HUES6 (cell line): ENCODE results near the gene PKD1.

ENCODE experiments used
- H3K27ac ChIP-seq: 2 replicates; pipeline ENCODE4 v1.7.0; 2013; ENCODE audit warnings: low read depth, mild to moderate bottlenecking, low read length, inconsistent platforms
- H3K27me3 ChIP-seq: 2 replicates; pipeline ENCODE4 v1.6.1; 2013; ENCODE audit warnings: low read length; ENCODE audit not compliant: control insufficient read depth, insufficient read depth
- H3K36me3 ChIP-seq: 2 replicates; pipeline ENCODE4 v1.6.1; 2013; ENCODE audit warnings: low read length; ENCODE audit not compliant: control insufficient read depth, insufficient read depth
- H3K4me1 ChIP-seq: 2 replicates; pipeline ENCODE4 v1.6.1; 2013; ENCODE audit warnings: low read length; ENCODE audit not compliant: control insufficient read depth, insufficient read depth
- H3K4me3 ChIP-seq: 2 replicates; pipeline ENCODE4 v1.5.1; 2013; ENCODE audit warnings: low read depth, low read length
- H3K9ac ChIP-seq: one replicate; pipeline ENCODE4 v1.6.1; 2013; ENCODE audit warnings: mild to moderate bottlenecking, low read length
- H3K9me3 ChIP-seq: 2 replicates; pipeline ENCODE4 v1.6.1; 2013; ENCODE audit warnings: low read depth, low read length; ENCODE audit not compliant: control insufficient read depth, insufficient read depth

Gene PKD1

GRCh38 chr16:2053211-2053610, 82.5 kb downstream of the PKD1 start:
- peaks cover 65% of the 10 kb centered on the region for H3K36me3 ChIP-seq
- H3K27ac ChIP-seq = no peak overlapping the region
- no peaks in the 10 kb centered on the region for H3K9me3 ChIP-seq
- no peak overlapping the region for H3K4me3 ChIP-seq
- no peaks in the 10 kb centered on the region for H3K27me3 ChIP-seq
- H3K4me1 ChIP-seq = 0 out of 2 replicates have a peak, but pooled peaks cover 4% of the 10 kb centered on the region
- no peak overlapping the region for H3K9ac ChIP-seq

DNA sequence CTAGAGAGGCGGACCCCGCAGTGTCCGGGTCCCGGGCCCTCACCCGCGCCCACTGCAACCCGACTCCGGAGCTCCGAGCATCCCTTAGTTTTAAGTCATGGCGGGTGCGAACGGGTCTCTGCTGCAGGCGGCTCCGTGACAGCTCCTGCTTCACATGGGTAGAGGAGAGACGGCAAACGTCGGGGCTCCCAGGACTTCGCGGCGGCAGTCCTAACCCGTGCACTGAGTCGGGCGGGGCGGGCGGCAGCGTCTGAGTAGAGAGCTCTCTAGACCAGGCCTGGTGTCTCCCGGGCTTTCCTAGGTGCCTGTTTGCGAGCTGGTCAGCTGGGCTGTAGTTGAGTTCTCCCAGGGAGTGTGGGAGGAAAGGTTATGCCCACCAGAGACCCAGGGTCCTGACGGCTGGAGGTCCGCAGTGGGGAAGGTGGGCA, 87.6 kb downstream of the PKD1 start:
- Histone ChIP-seq H3K27ac (no peak overlapping the region), H3K4me1 (peaks cover 7% of the 10 kb centered on the region), H3K9me3 (no peaks in the 10 kb centered on the region), H3K27me3 (no peaks in the 10 kb centered on the region), H3K36me3 (peaks cover 41% of the 10 kb centered on the region), H3K4me3 (peak overlapping the region; percentile 83), H3K9ac (peak overlapping the region; percentile 63)

DNA sequence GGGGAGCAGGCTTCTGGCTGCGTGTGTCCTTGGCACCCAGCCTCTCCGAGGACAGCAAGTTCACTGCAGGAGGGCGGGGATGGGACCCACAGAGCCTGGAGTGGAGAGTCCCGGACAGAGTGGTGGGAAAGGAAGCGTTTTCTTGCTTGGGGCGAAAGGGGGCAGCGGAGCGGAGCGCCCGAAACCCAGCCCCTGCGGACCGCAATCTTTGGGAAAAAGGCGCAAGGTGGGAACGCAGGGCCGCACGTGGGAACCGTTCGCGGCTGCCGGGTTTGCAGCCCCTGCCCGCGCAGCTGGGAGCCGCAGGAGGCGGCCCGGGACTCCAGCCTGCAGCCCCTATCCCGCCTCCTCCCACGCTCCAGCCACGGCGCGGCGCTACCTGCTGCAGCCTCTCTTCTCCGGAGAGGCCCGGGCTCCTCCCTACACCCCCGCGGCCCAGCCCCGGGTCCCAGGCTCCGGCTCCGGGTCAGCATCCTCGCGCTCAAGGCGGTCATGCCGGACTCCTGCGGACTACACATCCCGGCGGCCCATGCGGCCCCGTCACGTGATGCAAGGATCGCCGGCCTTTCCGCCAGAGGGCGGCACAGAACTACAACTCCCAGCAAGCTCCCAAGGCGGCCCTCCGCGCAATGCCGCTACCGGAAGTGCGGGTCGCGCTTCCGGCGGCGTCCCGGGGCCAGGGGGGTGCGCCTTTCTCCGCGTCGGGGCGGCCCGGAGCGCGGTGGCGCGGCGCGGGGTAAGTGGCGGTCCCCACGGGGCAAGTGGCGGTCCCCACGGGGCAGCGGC, 88.2 kb downstream of the PKD1 start, which contains the start of the genes NTHL1 and TSC2:
Gene NTHL1, minus strand, starts transcription at position 505 of the 786 bp plus-strand sequence. Its CDS starts 11 bp downstream, at position 494.
Gene TSC2, plus strand, starts transcription at position 656 of the 786 bp plus-strand sequence. CDS start 631 bp downstream, outside the sequence.
- peaks cover 7% of the 10 kb centered on the region for H3K4me1 ChIP-seq
- no peaks in the 10 kb centered on the region for H3K27me3 ChIP-seq
- H3K9ac ChIP-seq = peak within 1 kb of the TSS; percentile 63
- no peaks in the 10 kb centered on the region for H3K9me3 ChIP-seq
- peak within 1 kb of the TSS; percentile 83 for H3K4me3 ChIP-seq
- H3K36me3 ChIP-seq = peaks cover 36% of the 10 kb centered on the region
- H3K27ac ChIP-seq = no peak within 1 kb of the TSS

- Histone ChIP-seq H3K4me1 (peaks cover 7% of the 10 kb centered on the region), H3K9ac (peak overlapping the region; percentile 46), H3K27ac (no peak overlapping the region), H3K36me3 (peaks cover 29% of the 10 kb centered on the region), H3K4me3 (peak overlapping the region; percentile 83), H3K27me3 (no peaks in the 10 kb centered on the region), H3K9me3 (no peaks in the 10 kb centered on the region)
Measured at GRCh38 chr16:2046893-2047329, 88.8 kb downstream of the PKD1 start.

DNA sequence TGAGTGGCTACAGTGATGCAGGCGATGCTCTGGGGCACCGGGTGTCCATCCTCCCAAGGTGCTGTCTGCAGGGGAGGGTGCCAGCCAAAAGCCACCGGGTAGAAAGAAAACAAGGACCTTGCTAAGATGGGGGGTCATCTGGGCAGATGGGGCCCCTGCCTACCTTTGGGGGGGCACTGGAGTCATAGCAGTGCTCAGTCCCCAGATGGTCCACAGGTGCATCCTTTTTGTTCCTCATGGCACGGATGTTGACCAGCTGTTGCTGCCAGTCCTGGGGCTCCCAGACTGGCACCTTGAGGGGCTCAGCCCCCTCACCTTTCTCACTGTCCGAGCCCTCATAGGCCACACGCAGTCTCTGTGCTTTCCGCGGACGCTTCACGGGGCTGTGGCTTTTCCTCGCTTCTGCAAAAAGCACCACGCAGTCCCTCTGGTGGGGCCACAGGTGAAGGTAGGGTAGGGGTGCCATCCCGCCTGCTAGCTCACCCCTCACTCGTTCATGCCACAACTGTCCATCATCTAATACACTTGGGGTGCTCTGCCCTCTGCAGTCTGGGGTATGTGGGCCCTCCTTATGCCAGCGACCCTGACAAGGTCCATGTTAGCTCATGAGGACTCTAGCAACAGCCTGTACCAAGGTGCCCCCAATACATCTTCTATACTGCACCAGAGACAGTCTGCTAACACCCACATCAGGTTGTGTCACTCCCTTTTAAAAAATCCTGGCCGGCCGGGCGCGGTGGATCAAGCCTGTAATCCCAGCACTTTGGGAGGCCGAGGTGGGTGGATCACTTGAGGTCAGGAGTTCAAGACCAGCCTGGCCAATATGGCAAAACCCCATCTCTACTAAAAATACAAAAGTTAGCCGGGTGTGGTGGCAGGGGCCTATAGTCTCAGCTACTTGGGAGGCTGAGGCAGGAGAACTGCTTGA, 89.5 kb downstream of the PKD1 start:
- H3K9ac ChIP-seq = no peak overlapping the region
- peaks cover 7% of the 10 kb centered on the region for H3K4me1 ChIP-seq
- H3K4me3 ChIP-seq = peak overlapping the region; percentile 83; the same call in 1 of the 2 replicates
- H3K27ac ChIP-seq = no peak overlapping the region
- no peaks in the 10 kb centered on the region for H3K9me3 ChIP-seq
- no peaks in the 10 kb centered on the region for H3K27me3 ChIP-seq
- H3K36me3 ChIP-seq = peaks cover 23% of the 10 kb centered on the region

DNA sequence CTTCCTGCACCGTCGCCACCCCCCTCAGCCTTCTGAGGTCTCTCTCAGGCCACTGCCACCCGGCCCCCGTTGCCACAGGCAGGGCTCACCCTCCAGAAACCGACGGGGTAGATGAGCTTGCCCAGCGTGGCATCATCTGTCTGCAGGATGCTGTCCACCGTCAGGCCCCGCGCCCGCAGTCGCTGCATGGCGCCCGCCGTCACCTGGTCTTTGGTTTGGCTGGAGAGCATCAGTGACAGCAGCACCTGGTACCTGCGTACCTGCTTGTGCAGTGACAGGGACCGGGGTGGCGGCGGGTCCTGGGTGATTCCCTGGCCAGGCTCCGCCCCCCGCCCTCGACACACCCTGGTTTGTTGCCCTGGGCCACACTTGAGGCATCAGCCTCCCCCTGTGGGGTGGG, 91.2 kb downstream of the PKD1 start:
- Histone ChIP-seq H3K27ac (no peak overlapping the region), H3K4me1 (peaks cover 7% of the 10 kb centered on the region), H3K9me3 (no peaks in the 10 kb centered on the region), H3K4me3 (no peak overlapping the region), H3K36me3 (peaks cover 13% of the 10 kb centered on the region; the same call in 1 of the 2 replicates), H3K27me3 (no peaks in the 10 kb centered on the region), H3K9ac (no peak overlapping the region)

DNA sequence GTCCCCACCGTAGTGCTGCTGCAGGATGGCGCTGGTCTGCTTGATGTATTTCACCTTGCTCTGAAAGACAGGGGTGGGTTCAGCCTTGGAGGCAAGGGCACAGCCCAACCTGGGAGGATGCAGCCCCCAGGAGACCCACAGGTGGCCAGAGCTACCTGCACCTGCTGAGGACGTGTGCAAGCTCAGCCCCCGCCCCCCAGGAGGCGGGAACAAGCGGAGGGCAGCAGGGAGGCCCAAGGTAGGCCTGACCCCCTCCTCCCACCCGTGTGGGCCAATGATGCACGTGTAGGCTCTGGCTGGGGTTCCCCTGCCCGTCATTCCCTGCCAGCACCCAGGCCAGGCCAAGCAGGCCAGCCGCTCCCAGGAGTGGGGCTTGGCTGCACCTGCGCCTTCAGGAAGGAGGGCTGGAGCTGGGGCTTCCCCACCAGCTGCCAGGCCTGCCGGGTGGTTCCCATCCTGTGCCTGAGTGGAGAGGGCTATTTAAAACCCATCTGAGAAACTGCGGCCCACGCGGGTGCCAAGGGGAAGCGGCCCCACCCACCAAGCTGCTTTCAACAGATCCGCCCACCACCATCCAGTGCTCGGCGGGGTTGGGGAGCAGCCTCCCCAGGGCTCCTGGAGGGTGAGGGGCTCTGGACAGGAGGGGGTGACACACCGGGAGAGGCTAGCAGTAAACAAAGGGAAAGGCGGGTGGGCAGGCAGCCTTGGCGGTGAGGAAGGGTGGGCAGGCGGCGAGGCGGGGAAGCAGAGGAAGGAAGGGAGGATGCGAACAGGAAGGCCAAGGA, 91.8 kb downstream of the PKD1 start:
- H3K9ac ChIP-seq = no peak overlapping the region
- H3K4me1 ChIP-seq = peaks cover 11% of the 10 kb centered on the region
- no peaks in the 10 kb centered on the region for H3K27me3 ChIP-seq
- H3K9me3 ChIP-seq = no peaks in the 10 kb centered on the region
- no peak overlapping the region for H3K27ac ChIP-seq
- peaks cover 13% of the 10 kb centered on the region; the same call in 1 of the 2 replicates for H3K36me3 ChIP-seq
- no peak overlapping the region for H3K4me3 ChIP-seq

DNA sequence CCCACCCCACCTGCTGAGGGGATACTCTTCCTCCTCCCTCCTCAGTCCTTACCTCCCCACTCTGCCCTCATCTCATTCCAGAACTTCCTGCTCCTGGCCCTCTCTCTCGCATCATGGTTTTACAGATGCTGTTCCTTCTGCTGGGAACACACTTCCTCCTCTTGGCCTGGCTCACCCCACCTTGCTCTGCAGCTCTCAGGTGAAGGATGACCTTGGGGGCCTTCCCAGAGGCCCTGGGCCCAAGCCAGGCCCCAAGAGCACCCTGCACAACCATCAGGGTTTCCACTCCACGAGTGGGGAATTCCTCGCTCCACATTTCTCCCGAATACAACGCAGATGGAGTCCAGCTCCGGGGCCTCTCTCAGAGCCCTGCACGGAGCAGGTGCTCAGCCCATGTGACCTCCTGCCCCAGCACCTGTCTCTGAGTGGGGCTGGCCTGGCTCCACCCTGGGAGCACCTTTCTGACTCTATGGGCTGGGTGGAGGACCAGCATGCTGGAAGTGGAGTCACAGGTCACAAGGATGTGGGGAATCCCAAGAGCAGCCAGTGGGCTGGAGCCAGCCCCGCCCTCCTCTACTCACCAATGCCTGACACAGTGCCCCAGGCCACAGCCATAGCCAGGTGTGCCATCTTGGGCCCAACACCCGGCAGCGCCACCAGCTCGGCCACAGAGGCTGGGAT, 92.6 kb downstream of the PKD1 start:
- Histone ChIP-seq H3K27ac (no peak overlapping the region), H3K27me3 (no peaks in the 10 kb centered on the region), H3K4me1 (peaks cover 8% of the 10 kb centered on the region), H3K9me3 (no peaks in the 10 kb centered on the region), H3K4me3 (no peak overlapping the region), H3K9ac (no peak overlapping the region), H3K36me3 (peaks cover 13% of the 10 kb centered on the region; the same call in 1 of the 2 replicates)

DNA sequence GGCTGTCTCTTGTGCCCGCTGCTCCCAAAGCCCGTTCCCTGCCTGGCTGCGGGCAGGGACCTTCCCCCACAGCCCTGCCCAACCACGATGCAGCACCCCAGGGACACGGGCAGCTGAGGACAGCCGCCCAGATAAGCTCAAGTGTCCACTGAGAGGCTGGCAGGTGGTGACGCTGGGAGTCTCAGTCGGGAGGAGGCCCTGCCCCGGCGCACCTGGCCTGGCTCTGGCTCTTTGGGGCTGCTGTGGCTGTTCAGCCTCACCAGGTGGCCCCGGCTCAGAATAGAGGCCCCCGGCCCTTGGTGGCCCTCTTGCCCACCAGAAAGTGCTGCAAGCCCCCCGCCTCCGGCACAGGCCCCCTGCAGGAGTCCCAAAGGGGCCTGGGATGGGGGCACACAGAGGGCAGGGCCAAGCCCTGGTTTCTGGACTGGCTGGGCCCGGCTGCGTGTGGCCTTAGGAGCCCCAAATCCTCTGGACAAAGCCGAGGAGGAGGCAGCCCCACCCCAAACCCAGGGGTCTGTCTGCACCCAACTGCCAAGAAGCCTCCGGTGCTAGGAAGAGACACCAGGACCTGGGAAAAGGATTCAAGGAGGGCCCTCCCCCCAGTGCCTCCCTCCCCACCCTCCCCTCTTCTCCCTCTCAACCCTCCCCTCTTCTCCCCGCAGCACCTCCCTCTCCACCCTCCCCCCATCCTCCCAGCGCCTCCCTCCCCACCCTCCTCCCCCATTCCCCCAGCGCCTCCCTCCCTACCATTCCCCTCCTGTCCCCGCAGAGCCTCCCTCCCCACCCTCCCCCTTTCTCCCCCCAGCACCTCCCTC, 93.3 kb downstream of the PKD1 start:
- Histone ChIP-seq H3K4me1 (peaks cover 8% of the 10 kb centered on the region), H3K9ac (no peak overlapping the region), H3K27ac (no peak overlapping the region)

More for the DNA sequence above, 93.3 kb downstream of the PKD1 start:
- H3K27me3 ChIP-seq = no peaks in the 10 kb centered on the region
- H3K4me3 ChIP-seq = no peak overlapping the region
- H3K36me3 ChIP-seq = peaks cover 16% of the 10 kb centered on the region; the same call in 1 of the 2 replicates
- H3K9me3 ChIP-seq = no peaks in the 10 kb centered on the region
